Neural cell (in vitro differentiated cells): ENCODE results near the gene CHST8. TPM values are rescaled to one million over a fixed set of nuclear protein-coding genes. Genes with fewer than 3 reads are reported as not detected.
"Not testable (repeated sequence)": the region's sequence is repeated elsewhere in the genome, so short reads cannot be mapped to it uniquely, and the experiment has no call there.

Experiments
- H2AFZ ChIP-seq: fragments of 200-600, 300-800 bp; sonication (generic), shearing (Covaris generic); 2 replicates; pipeline ENCODE4 v1.6.0; 2014; ENCODE audit warnings: low read depth, mild to moderate bottlenecking, antibody characterized with exemption, low read length, moderate library complexity
- H3F3A ChIP-seq: fragments of 200-600 bp; shearing (Covaris generic); 2 replicates; pipeline ENCODE4 v1.6.1; 2016; ENCODE audit warnings: mild to moderate bottlenecking, moderate library complexity, mixed read lengths, antibody characterized with exemption, low read length; ENCODE audit not compliant: insufficient read depth, poor library complexity, severe bottlenecking
- H3K27ac ChIP-seq: fragments of 200-600, 300-800 bp; sonication (generic), shearing (Covaris generic); 2 replicates; pipeline ENCODE4 v1.5.1; 2014; ENCODE audit warnings: mild to moderate bottlenecking, low read length, moderate library complexity
- H3K27me3 ChIP-seq: fragments of 300-800, 200-600 bp; sonication (generic), shearing (Covaris generic); 2 replicates; pipeline ENCODE4 v1.6.0; 2014; ENCODE audit warnings: mild to moderate bottlenecking, low read depth, low read length, moderate library complexity; ENCODE audit not compliant: insufficient read depth
- H3K36me3 ChIP-seq: fragments of 300-800, 200-600 bp; sonication (generic), shearing (Covaris generic); 2 replicates; pipeline ENCODE4 v1.5.1; 2014; ENCODE audit warnings: mild to moderate bottlenecking, antibody characterized with exemption, low read length, moderate library complexity; ENCODE audit not compliant: insufficient read depth
- H3K4me2 ChIP-seq: fragments of 300-800, 200-600 bp; sonication (generic), shearing (Covaris generic); 2 replicates; pipeline ENCODE4 v1.6.0; 2014; ENCODE audit warnings: mild to moderate bottlenecking, low read length
- H3K4me3 ChIP-seq: fragments of 300-800, 200-600 bp; sonication (generic), shearing (Covaris generic); 2 replicates; pipeline ENCODE4 v1.5.1; 2014; ENCODE audit warnings: mild to moderate bottlenecking, low read length, moderate library complexity
- H3K79me2 ChIP-seq: fragments of 200-600 bp; shearing (Covaris generic); replicated peaks from 2 replicates; pipeline ENCODE4 v1.6.0; 2014; ENCODE audit warnings: mild to moderate bottlenecking, low read length, moderate library complexity; ENCODE audit not compliant: insufficient read depth
- H3K9ac ChIP-seq: fragments of 300-800, 200-600 bp; sonication (generic), shearing (Covaris generic); 2 replicates; pipeline ENCODE4 v1.6.1; 2016; ENCODE audit warnings: mild to moderate bottlenecking, low read length, mixed read lengths
- H3K9me2 ChIP-seq: fragments of 200-600 bp; shearing (Covaris generic); 2 replicates; pipeline ENCODE4 v1.6.1; 2016; ENCODE audit warnings: mild to moderate bottlenecking, low read length, mixed read lengths; ENCODE audit not compliant: insufficient read depth
- H3K9me3 ChIP-seq: fragments of 200-600, 300-800 bp; sonication (generic), shearing (Covaris generic); 2 replicates; pipeline ENCODE4 v1.6.1; 2016; ENCODE audit warnings: mild to moderate bottlenecking, mixed run types, low read length, moderate library complexity, mixed read lengths
- H4K20me1 ChIP-seq: fragments of 200-600 bp; shearing (Covaris generic); 2 replicates; pipeline ENCODE4 v1.6.1; 2016; ENCODE audit warnings: mild to moderate bottlenecking, mixed run types; ENCODE audit not compliant: insufficient read depth
- CTCF ChIP-seq: fragments of 450-650 bp; IDR thresholded peaks from 2 replicates; pipeline ENCODE4 v1.5.1; 2014; ENCODE audit warnings: antibody characterized with exemption, mild to moderate bottlenecking, moderate library complexity; ENCODE audit not compliant: poor library complexity, severe bottlenecking
- EP300 ChIP-seq: fragments of 450-650 bp; conservative IDR thresholded peaks from 2 replicates; pipeline ENCODE4 v1.6.1; 2014; ENCODE audit warnings: antibody characterized with exemption, mild to moderate bottlenecking, moderate library complexity; ENCODE audit not compliant: poor library complexity, severe bottlenecking
- EZH2 ChIP-seq: fragments of 200-600, 300-800 bp; shearing (Covaris generic), sonication (generic); IDR thresholded peaks from 2 replicates; pipeline ENCODE4 v1.6.1; 2014; ENCODE audit warnings: antibody characterized with exemption, low read length, borderline replicate concordance, mild to moderate bottlenecking; ENCODE audit not compliant: insufficient read depth, poor library complexity, severe bottlenecking
- MXI1 ChIP-seq: fragments of 450-650 bp; conservative IDR thresholded peaks from 2 replicates; pipeline ENCODE4 v1.6.1; 2014; ENCODE audit warnings: antibody characterized with exemption, mild to moderate bottlenecking; ENCODE audit not compliant: poor library complexity, severe bottlenecking
- POLR2AphosphoS5 ChIP-seq: IDR thresholded peaks from 2 replicates; pipeline ENCODE4 v1.6.1; 2012
- RAD21 ChIP-seq: fragments of 450-650 bp; conservative IDR thresholded peaks from 2 replicates; pipeline ENCODE4 v1.6.1; 2014; ENCODE audit warnings: antibody characterized with exemption, mild to moderate bottlenecking, moderate library complexity
- REST ChIP-seq: IDR thresholded peaks from 2 replicates; pipeline ENCODE4 v1.6.1; 2012; ENCODE audit warnings: borderline replicate concordance
- SMC3 ChIP-seq: fragments of 450-650 bp; conservative IDR thresholded peaks from 2 replicates; pipeline ENCODE4 v1.6.1; 2014; ENCODE audit warnings: antibody characterized with exemption, mild to moderate bottlenecking, moderate library complexity; ENCODE audit not compliant: poor library complexity
- TAF1 ChIP-seq: IDR thresholded peaks from 2 replicates; pipeline ENCODE4 v1.6.1; 2012; ENCODE audit warnings: low read depth
- polyA plus RNA-seq: library from polyadenylated mRNA; depleted of rRNA; stranded (reverse); fragments of >200 nt; gene quantifications from 2 replicates; pipeline ENCODE4 v1.2.3, GENCODE V29; 2014

Gene CHST8
- polyA plus RNA-seq, 1 donor from 2014 or later: 7.1 TPM

- Histone ChIP-seq H3K9me3 (no peaks in the 10 kb centered on the region), H3K27me3 (no peaks in the 10 kb centered on the region), H3K79me2 (no peaks in the 10 kb centered on the region), H3F3A (no peaks in the 10 kb centered on the region), H3K36me3 (no peaks in the 10 kb centered on the region), H3K9ac (no peak overlapping the region), H3K4me3 (no peak overlapping the region), H3K9me2 (no peaks in the 10 kb centered on the region), H3K27ac (no peak overlapping the region), H2AFZ (no peak overlapping the region), H3K4me2 (no peak overlapping the region), H4K20me1 (no peaks in the 10 kb centered on the region)
- TF ChIP-seq EZH2 (no peak), CTCF (no peak), MXI1 (no peak), TAF1 (no peak), EP300 (no peak), REST (no peak), RAD21 (no peak), POLR2AphosphoS5 (no peak), SMC3 (no peak)
These were observed 193.9 kb downstream of the CHST8 start for GRCh38 chr19:33815380-33816340.

- H2AFZ ChIP-seq: no peak overlapping the region
- no peak overlapping the region for H3K4me2 ChIP-seq
- no peaks in the 10 kb centered on the region for H4K20me1 ChIP-seq
- no peaks in the 10 kb centered on the region for H3K27me3 ChIP-seq
- no peak overlapping the region for H3K27ac ChIP-seq
- H3K79me2 ChIP-seq: no peaks in the 10 kb centered on the region
- no peaks in the 10 kb centered on the region for H3K36me3 ChIP-seq
- no peak overlapping the region for H3K4me3 ChIP-seq
- no peaks in the 10 kb centered on the region for H3F3A ChIP-seq
- TF ChIP-seq REST: no peak
- no peak for TF ChIP-seq CTCF
- no peak for TF ChIP-seq EZH2
- H3K9me3 ChIP-seq: no peaks in the 10 kb centered on the region
- no peak overlapping the region for H3K9ac ChIP-seq
- no peaks in the 10 kb centered on the region for H3K9me2 ChIP-seq
These were observed 196.7 kb downstream of the CHST8 start for GRCh38 chr19:33818411-33818810.

- not testable (repeated sequence) for H3K79me2 ChIP-seq, H2AFZ ChIP-seq, H3K27me3 ChIP-seq, H3K4me2 ChIP-seq, H3F3A ChIP-seq, H3K36me3 ChIP-seq, H4K20me1 ChIP-seq, H3K9me2 ChIP-seq, H3K9me3 ChIP-seq, H3K9ac ChIP-seq, H3K4me3 ChIP-seq, H3K27ac ChIP-seq
These were observed 197.3 kb downstream of the CHST8 start for GRCh38 chr19:33819078-33819477.
